AG20443 (cell line): ENCODE results near the gene PNLIPRP2.

Experiments used
- DNase-seq: peaks from one replicate; pipeline ENCODE4 v3.0.0; 2012; ENCODE audit warnings: low spot score, mixed read lengths

Gene PNLIPRP2

GRCh38 chr10:116655568-116655967 is 34.8 kb downstream of the PNLIPRP2 start:
- DNase-seq = no peak

GRCh38 chr10:116656044-116656443 is 35.3 kb downstream of the PNLIPRP2 start:
- no peak for DNase-seq

- no peak for DNase-seq
Observed at GRCh38 chr10:116657863-116658551, 37.3 kb downstream of the PNLIPRP2 start.

- no peak for DNase-seq
Observed at GRCh38 chr10:116659049-116659670, 38.4 kb downstream of the PNLIPRP2 start.

GRCh38 chr10:116660860-116661259 is 40.1 kb downstream of the PNLIPRP2 start:
- DNase-seq = no peak

- no peak for DNase-seq
Observed at GRCh38 chr10:116663342-116663741, 42.6 kb downstream of the PNLIPRP2 start.

GRCh38 chr10:116664631-116665030 is 43.9 kb downstream of the PNLIPRP2 start:
- DNase-seq = no peak

GRCh38 chr10:116665541-116666125 is 44.9 kb downstream of the PNLIPRP2 start:
- DNase-seq = peak; percentile 74

- no peak for DNase-seq
Observed at GRCh38 chr10:116667484-116667883, 46.7 kb downstream of the PNLIPRP2 start.

- DNase-seq = no peak
Observed at GRCh38 chr10:116668018-116668417, 47.3 kb downstream of the PNLIPRP2 start.

GRCh38 chr10:116668446-116668845 is 47.7 kb downstream of the PNLIPRP2 start:
- no peak for DNase-seq

- DNase-seq = peak; percentile 35
Observed at GRCh38 chr10:116669080-116669479, 48.3 kb downstream of the PNLIPRP2 start.

GRCh38 chr10:116669832-116670644 is 49.3 kb downstream of the PNLIPRP2 start:
- DNase-seq = peak; percentile 44

- no peak for DNase-seq
Observed at GRCh38 chr10:116670706-116671105, 50.0 kb downstream of the PNLIPRP2 start.

GRCh38 chr10:116671274-116671926 is 50.6 kb downstream of the PNLIPRP2 start:
- no peak for DNase-seq

- DNase-seq = no peak
Observed at GRCh38 chr10:116672891-116673290, 52.1 kb downstream of the PNLIPRP2 start.

GRCh38 chr10:116673866-116674265 is 53.1 kb downstream of the PNLIPRP2 start:
- no peak for DNase-seq

GRCh38 chr10:116674901-116675423 is 54.2 kb downstream of the PNLIPRP2 start:
- DNase-seq = no peak

GRCh38 chr10:116676118-116676517 is 55.4 kb downstream of the PNLIPRP2 start:
- DNase-seq = no peak

- DNase-seq = no peak
Observed at GRCh38 chr10:116676633-116677032, 55.9 kb downstream of the PNLIPRP2 start.

- DNase-seq = no peak
Observed at GRCh38 chr10:116679351-116679750, 58.6 kb downstream of the PNLIPRP2 start.

- DNase-seq = no peak
Observed at GRCh38 chr10:116683166-116683565, 62.4 kb downstream of the PNLIPRP2 start.
